Gastroesophageal sphincter (tissue), 3 donors: Measurements from ENCODE around the gene OLIG3.

Experiments used
- CTCF ChIP-seq, 4 experiments: fragments of 200-600 bp in 2 of 4; fragments of 450-650 bp in 2 of 4; sonication (generic) in 1 of 4; IDR thresholded peaks; one replicate each; pipeline ENCODE4 v1.5.1; 2017 to 2019; ENCODE audit warnings: antibody characterized with exemption in 4 of 4, mild to moderate bottlenecking in 2 of 4, moderate library complexity in 2 of 4
- EP300 ChIP-seq: sonication (generic); formaldehyde crosslinking; IDR thresholded peaks from one replicate; pipeline ENCODE4 v1.6.1; 2017; ENCODE audit warnings: antibody characterized with exemption, mild to moderate bottlenecking
- POLR2A ChIP-seq, 2 donors: fragments of 450-650 bp; IDR thresholded peaks; one replicate each; pipeline ENCODE4 v1.6.1; 2017; ENCODE audit warnings: antibody characterized with exemption in 2 of 2, mild to moderate bottlenecking in 2 of 2, moderate library complexity in 1 of 2
- POLR2AphosphoS5 ChIP-seq: sonication (generic); formaldehyde crosslinking; IDR thresholded peaks from one replicate; pipeline ENCODE4 v1.6.1; 2017; ENCODE audit warnings: antibody characterized with exemption

- TF ChIP-seq CTCF (IDR thresholded peaks at IDR 0.05) = no peak
- no peak for TF ChIP-seq POLR2AphosphoS5
- no peak for TF ChIP-seq POLR2A (IDR thresholded peaks at IDR 0.05)
- no peak for TF ChIP-seq EP300
Measured at GRCh38 chr6:137489046-137490005, 4.9 kb downstream of the OLIG3 start.
